Mesodermal cell (in vitro differentiated cells): ENCODE data around the gene ARID1B.

Experiments
- H3K27ac ChIP-seq: 2 replicates; pipeline ENCODE4 v1.7.0; 2013; ENCODE audit warnings: mild to moderate bottlenecking, low read depth, low read length, moderate library complexity; ENCODE audit not compliant: severe bottlenecking
- H3K36me3 ChIP-seq: 2 replicates; pipeline ENCODE4 v1.7.1; 2013; ENCODE audit warnings: mild to moderate bottlenecking, low read length, moderate library complexity; ENCODE audit not compliant: control insufficient read depth, insufficient read depth
- H3K4me1 ChIP-seq: one replicate; pipeline ENCODE4 v1.7.1; 2013; ENCODE audit warnings: mild to moderate bottlenecking, low read length; ENCODE audit not compliant: insufficient read depth, control insufficient read depth, poor library complexity, severe bottlenecking
- H3K4me3 ChIP-seq: 2 replicates; pipeline ENCODE4 v1.7.0; 2013; ENCODE audit warnings: low read length, control low read depth, mild to moderate bottlenecking; ENCODE audit not compliant: insufficient read depth, poor library complexity, severe bottlenecking; ENCODE audit errors: extremely low read depth
- H3K9me3 ChIP-seq: 2 replicates; pipeline ENCODE4 v1.7.1; 2013; ENCODE audit warnings: mild to moderate bottlenecking, low read length, moderate library complexity; ENCODE audit not compliant: control insufficient read depth
- WGBS, 2 experiments: methylation state at CpG; one replicate each; pipeline ENCODE4 v1.1.5; 2013; ENCODE audit warnings: missing lambda C conversion rate in 2 of 2; ENCODE audit not compliant: insufficient coverage in 2 of 2; 5-methylcytosine and 5-hydroxymethylcytosine counted together

Gene ARID1B

DNA sequence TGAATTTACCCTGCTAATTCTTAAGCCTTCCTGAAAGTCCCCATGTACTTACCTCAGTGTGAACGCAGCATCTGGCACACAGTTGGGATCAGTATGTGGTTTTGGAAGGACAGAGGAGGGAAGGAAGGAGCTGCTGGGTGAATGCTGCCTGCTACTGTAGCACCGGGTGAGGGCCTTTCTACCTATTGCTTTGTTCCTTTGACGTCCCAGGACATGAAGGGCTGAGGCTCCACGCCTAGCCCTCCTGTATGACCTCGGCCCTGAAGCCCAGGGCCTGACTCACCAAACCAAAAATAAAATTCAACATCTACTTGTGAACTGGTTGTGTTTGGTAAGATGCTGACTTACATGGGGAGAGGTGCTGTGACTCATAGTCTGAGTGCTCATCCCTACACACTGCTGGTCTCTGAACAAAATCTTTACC lies 51.1 kb downstream of the ARID1B start:
- 50% methylated on average over 1 of the region's 5 CpGs; no CpG with 5 or more reads in 1 of the 2 experiments for WGBS, 2 experiments
- Histone ChIP-seq H3K4me1 (peaks cover 18% of the 10 kb centered on the region), H3K36me3 (peaks cover 22% of the 10 kb centered on the region), H3K27ac (peak overlapping the region; percentile 95), H3K4me3 (no peak overlapping the region), H3K9me3 (no peaks in the 10 kb centered on the region)

DNA sequence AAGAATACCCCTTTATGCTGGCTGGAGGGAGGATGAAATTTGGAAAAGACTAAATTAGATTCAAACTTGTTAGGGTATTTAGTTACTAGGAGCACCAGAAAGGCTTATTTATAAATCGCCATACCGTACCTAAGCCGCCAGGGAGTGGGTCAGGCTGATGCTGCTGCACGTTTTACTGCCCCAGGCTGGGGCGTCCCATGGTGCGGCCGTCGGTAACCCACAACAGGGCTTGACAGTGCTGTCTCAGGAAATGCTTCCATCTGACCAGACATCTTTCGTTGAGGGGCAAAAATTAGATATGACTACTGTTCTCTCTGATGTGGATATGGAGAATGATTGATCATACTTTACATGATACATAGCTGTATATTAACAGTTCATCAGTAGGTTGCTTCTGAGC lies 52.9 kb downstream of the ARID1B start:
- Histone ChIP-seq H3K4me1 (peaks cover 18% of the 10 kb centered on the region), H3K36me3 (peaks cover 26% of the 10 kb centered on the region), H3K27ac (no peak overlapping the region), H3K9me3 (no peaks in the 10 kb centered on the region), H3K4me3 (no peak overlapping the region)
- WGBS, 2 experiments: 93 to 97% methylated on average over 8 of the region's 9 CpGs

DNA sequence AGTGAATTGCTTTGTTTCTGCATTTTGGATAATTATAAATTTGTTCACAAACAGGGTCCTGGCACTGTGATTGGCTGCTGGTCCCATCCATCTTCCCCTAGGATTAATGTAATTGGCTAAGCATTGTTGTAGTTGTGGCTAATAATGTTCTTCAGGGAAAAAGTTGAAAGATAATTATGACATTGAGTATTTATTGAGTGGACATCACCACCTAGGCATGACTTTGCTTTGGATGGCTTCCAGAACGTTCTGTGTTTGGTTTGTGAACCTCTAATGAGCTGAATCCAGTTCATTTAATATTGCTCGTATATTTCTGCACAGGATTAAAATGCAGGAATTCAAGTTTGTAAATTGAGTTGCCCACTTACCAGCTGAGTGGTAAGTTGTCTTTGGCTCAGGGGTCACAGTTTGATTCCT lies 55.1 kb downstream of the ARID1B start:
- WGBS, 2 experiments: 100% methylated on average over 1 of the region's 2 CpGs; no CpG with 5 or more reads in 1 of the 2 experiments
- H3K36me3 ChIP-seq: peaks cover 36% of the 10 kb centered on the region
- H3K27ac ChIP-seq: peak overlapping the region; percentile 11
- no peak overlapping the region for H3K4me3 ChIP-seq
- H3K4me1 ChIP-seq: peaks cover 10% of the 10 kb centered on the region
- H3K9me3 ChIP-seq: no peaks in the 10 kb centered on the region

DNA sequence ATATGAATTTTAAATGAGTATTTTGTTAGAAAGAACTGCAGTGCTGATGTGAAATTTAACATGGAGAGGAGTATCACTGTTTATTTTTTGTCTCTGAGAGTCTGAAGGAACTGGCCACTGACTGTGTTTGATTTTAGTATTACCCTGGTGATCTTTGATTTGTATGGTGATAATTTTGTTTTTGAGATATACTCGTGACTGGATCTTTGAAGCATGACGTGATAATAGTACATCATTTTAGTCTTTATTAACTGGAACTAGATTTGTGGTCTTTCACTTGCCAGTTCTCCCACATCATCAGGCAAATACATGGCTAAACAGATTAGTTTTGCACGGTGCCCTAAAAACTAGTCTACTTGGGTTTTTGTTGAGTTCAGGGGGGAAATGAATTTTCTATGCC lies 55.5 kb downstream of the ARID1B start:
- H3K36me3 ChIP-seq: peaks cover 36% of the 10 kb centered on the region
- H3K4me1 ChIP-seq: peaks cover 10% of the 10 kb centered on the region
- no peak overlapping the region for H3K4me3 ChIP-seq
- H3K27ac ChIP-seq: peak overlapping the region; percentile 11
- no CpG with 5 or more reads among the region's 3 CpGs for WGBS, 2 experiments
- H3K9me3 ChIP-seq: no peaks in the 10 kb centered on the region

DNA sequence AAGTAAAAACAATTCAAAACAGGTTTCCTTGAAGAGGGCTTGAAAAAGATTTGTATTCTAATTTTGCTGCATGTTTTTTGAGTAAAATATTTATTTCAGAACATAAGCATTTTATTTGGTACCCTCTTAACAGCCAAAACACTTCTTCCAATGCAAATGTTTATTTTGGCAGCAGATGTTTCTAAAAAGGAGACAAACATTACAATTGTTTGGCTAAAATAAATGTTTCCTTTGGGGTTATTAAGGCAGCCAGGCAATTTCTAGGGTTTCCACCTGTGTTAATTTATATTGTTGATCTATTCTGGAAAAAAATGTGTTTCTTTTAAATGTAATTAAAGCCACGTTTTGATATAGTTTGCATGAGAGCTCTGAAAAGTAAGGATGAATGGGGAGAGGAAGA lies 56.6 kb downstream of the ARID1B start:
- H3K4me1 ChIP-seq: peaks cover 10% of the 10 kb centered on the region

DNA sequence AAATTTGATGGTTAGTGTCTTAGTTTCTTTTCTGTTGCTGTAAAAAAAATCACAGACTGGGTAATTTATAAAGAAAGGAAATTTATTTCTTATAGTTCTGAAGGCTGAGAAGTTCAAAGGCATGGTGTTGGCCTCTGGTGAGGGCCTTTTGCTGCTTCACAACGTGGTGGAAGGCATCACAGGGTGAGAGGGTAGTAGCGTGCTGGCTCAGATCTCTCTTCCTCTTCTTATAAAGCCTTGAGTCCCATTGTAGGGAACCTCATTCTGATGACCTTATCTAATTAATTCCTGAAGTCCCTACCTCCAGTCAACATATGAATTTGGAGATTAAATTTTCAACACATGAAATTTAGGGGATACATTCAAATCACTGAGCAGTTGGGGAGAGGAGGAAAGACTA lies 62.0 kb downstream of the ARID1B start:
- Histone ChIP-seq H3K27ac (peak overlapping the region; percentile 77), H3K36me3 (peaks cover 17% of the 10 kb centered on the region), H3K9me3 (no peaks in the 10 kb centered on the region), H3K4me1 (peaks cover 16% of the 10 kb centered on the region), H3K4me3 (no peak overlapping the region)
- 80 to 94% methylated on average over 1 to 2 of the region's 2 CpGs for WGBS, 2 experiments

More for the DNA sequence above, 56.6 kb downstream of the ARID1B start:
- H3K9me3 ChIP-seq: no peaks in the 10 kb centered on the region
- peaks cover 36% of the 10 kb centered on the region for H3K36me3 ChIP-seq
- no CpG with 5 or more reads among the region's 1 CpG for WGBS, 2 experiments
- H3K27ac ChIP-seq: no peak overlapping the region
- no peak overlapping the region for H3K4me3 ChIP-seq

DNA sequence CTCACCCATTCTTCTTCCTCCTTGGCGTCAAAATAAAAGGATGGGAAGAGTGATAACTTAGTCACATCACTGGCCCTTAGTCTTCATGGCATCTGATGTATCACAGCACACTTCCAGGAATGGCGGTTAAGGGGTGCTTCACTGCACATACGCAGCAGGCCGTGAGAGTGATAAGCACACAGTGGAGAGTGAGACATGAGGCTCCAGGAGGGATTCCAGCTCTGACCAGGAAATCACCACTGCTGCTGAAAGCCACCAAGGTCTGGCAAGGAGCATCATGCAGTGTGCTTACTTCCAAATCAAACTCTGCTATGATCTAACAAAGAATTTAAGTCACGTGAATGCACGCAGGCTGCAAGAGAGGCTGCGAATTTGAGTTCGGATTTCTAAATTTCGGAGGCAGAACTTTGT lies 62.4 kb downstream of the ARID1B start:
- 88 to 89% methylated on average over 8 to 9 of the region's 9 CpGs for WGBS, 2 experiments

DNA sequence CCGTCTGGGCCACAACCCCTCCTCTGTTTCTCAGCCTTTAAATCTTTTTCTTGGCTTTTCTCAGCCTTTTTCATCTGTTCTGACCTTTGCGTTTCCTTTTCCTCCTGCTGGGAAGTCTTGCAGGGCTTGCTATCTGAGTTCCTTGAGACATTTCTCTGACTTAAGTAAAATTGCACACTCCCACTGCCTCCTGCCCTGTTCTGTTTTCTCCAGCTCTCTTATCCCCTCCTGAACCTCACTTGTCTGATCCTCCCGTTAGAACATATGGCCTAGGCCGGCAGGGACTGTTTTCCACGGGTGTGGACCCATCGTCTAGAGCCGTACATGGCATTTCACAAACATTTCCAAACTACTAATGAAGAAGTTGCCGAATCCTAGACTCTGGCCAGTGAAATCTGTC lies 63.0 kb downstream of the ARID1B start:
- Histone ChIP-seq H3K36me3 (peaks cover 13% of the 10 kb centered on the region), H3K27ac (peak overlapping the region; percentile 77), H3K9me3 (no peaks in the 10 kb centered on the region), H3K4me3 (no peak overlapping the region), H3K4me1 (peaks cover 16% of the 10 kb centered on the region)
- WGBS, 2 experiments: 72 to 73% methylated on average over 6 to 8 of the region's 8 CpGs

More for the DNA sequence above, 62.4 kb downstream of the ARID1B start:
- Histone ChIP-seq H3K4me3 (no peak overlapping the region), H3K9me3 (no peaks in the 10 kb centered on the region), H3K4me1 (peaks cover 16% of the 10 kb centered on the region), H3K27ac (peak overlapping the region; percentile 77), H3K36me3 (peaks cover 16% of the 10 kb centered on the region)

DNA sequence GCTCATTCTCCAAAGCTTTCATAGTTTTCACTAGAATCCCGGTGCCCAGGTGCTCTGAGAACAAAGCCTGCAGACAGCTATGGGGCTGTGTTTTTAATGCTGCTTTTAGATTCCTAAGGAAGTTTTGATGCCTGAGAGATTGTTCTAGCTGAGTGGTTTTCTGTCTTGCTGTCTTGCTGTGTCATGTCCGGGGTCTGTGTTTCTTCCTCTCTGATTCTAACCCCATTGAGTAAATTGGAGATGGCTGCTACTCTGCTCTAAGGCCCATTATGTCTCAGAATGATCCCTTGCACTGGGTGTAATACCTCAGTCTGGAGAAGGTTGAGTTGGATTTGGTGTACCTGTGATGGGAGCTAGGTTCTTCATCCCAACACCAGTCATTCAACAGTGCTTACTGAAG lies 63.4 kb downstream of the ARID1B start:
- Histone ChIP-seq H3K36me3 (peaks cover 12% of the 10 kb centered on the region), H3K27ac (peak overlapping the region; percentile 77), H3K9me3 (no peaks in the 10 kb centered on the region), H3K4me3 (no peak overlapping the region), H3K4me1 (peaks cover 16% of the 10 kb centered on the region)
- 71 to 100% methylated on average over 1 of the region's 2 CpGs for WGBS, 2 experiments

DNA sequence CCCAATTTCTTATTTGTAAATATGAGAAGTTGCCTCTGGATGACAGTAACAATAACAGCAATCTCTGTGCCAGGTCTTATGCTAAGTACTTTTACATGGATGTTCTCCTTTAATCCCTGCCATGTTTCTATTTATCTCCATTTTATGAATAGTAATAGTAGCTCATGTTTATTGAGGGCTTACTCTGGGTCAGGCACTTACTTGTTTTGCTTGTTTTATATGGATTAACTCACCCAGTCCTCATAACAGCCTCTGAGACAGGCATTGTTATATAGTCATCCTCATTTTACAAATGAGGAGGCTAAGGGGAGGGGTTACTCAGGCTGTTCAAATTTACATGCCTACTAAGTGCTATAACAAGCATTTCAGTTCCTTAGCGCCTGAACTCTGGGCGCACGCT lies 64.3 kb downstream of the ARID1B start:
- H3K36me3 ChIP-seq: peaks cover 3% of the 10 kb centered on the region
- no peak overlapping the region for H3K27ac ChIP-seq
- 94% methylated on average over 3 of the region's 3 CpGs; no CpG with 5 or more reads in 1 of the 2 experiments for WGBS, 2 experiments
- H3K9me3 ChIP-seq: no peaks in the 10 kb centered on the region
- no peak overlapping the region for H3K4me3 ChIP-seq
- H3K4me1 ChIP-seq: peaks cover 19% of the 10 kb centered on the region

DNA sequence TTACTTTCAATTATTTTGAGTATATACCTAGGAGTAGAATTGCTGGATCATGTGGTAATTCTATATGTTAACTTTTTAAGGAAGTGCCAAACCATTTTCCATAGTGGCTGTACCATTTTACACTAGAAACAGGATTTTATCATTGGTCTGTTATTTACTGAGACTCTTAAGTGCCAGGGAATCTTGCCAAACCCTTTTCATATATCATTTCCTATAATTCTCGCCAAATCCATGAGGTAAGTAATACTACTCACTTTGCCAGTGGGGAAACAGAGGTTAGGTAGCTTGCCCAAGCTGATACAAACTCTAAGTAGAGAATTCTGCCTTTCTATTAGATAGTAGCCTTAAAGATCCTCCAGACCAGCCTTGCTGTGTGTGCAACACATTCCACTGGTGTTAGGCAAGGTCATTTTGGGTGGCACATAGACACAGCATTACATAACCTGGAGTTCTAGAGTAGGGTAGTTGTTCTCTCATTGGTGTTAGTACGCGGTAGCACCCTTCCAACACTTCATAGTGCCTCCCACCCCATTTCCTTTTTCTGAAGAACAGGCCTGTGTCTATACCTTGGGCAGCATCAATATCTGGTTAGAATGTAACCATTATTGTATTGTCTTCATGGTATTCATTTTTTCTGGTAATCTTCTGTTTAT lies 65.5 kb downstream of the ARID1B start:
- Histone ChIP-seq H3K4me1 (peaks cover 29% of the 10 kb centered on the region), H3K4me3 (no peak overlapping the region), H3K27ac (no peak overlapping the region), H3K9me3 (no peaks in the 10 kb centered on the region), H3K36me3 (peaks cover 3% of the 10 kb centered on the region)
- WGBS, 2 experiments: no CpG with 5 or more reads among the region's 3 CpGs
